ENCODE results near the gene PRTFDC1.

The PRTFDC1 gene

GRCh38 chr10:24914148-24914547 lies 38.3 kb downstream of the PRTFDC1 start:
- no peak overlapping the region for H3K9ac ChIP-seq (ENCODE audit: low read length)
- H3K27me3 ChIP-seq (ENCODE audit: control insufficient read depth in 1 of 2, insufficient read depth in 2 of 2, low read length in 2 of 2): no peaks in the 10 kb centered on the region
- no peak overlapping the region for H3K27ac ChIP-seq (ENCODE audit: low read depth, low read length)
- no peaks in the 10 kb centered on the region for H3K4me1 ChIP-seq (ENCODE audit: insufficient read depth, low read length)
- H3K4me3 ChIP-seq (ENCODE audit: low read depth in 1 of 2, low read length in 2 of 2): no peak overlapping the region
- no peaks in the 10 kb centered on the region for H3K36me3 ChIP-seq (ENCODE audit: insufficient read depth, low read length)
- no peaks in the 10 kb centered on the region for H3K9me3 ChIP-seq (ENCODE audit: low read length)

GRCh38 chr10:24912215-24912614 lies 40.2 kb downstream of the PRTFDC1 start:
- no peaks in the 10 kb centered on the region for H3K27me3 ChIP-seq (ENCODE audit: control insufficient read depth in 1 of 2, insufficient read depth in 2 of 2, low read length in 2 of 2)
- no peak overlapping the region for H3K4me3 ChIP-seq (ENCODE audit: low read depth in 1 of 2, low read length in 2 of 2)
- no peak overlapping the region for H3K9ac ChIP-seq (ENCODE audit: low read length)
- H3K4me1 ChIP-seq (ENCODE audit: insufficient read depth, low read length): no peaks in the 10 kb centered on the region
- H3K9me3 ChIP-seq (ENCODE audit: low read length): no peaks in the 10 kb centered on the region
- no peak overlapping the region for H3K27ac ChIP-seq (ENCODE audit: low read depth, low read length)
- no peaks in the 10 kb centered on the region for H3K36me3 ChIP-seq (ENCODE audit: insufficient read depth, low read length)

- no peaks in the 10 kb centered on the region for H3K27me3 ChIP-seq (ENCODE audit: control insufficient read depth in 1 of 2, insufficient read depth in 2 of 2, low read length in 2 of 2)
- no peak overlapping the region for H3K27ac ChIP-seq (ENCODE audit: low read depth, low read length)
- H3K4me3 ChIP-seq (ENCODE audit: low read depth in 1 of 2, low read length in 2 of 2): no peak overlapping the region
- H3K9me3 ChIP-seq (ENCODE audit: low read length): no peaks in the 10 kb centered on the region
- no peaks in the 10 kb centered on the region for H3K4me1 ChIP-seq (ENCODE audit: insufficient read depth, low read length)
- H3K9ac ChIP-seq (ENCODE audit: low read length): no peak overlapping the region
- no peaks in the 10 kb centered on the region for H3K36me3 ChIP-seq (ENCODE audit: insufficient read depth, low read length)
Measured at GRCh38 chr10:24911029-24911428, 41.4 kb downstream of the PRTFDC1 start.

- Histone ChIP-seq H3K36me3 (ENCODE audit: insufficient read depth, low read length) (no peaks in the 10 kb centered on the region), H3K4me1 (ENCODE audit: insufficient read depth, low read length) (no peaks in the 10 kb centered on the region), H3K4me3 (ENCODE audit: low read depth in 1 of 2, low read length in 2 of 2) (no peak overlapping the region), H3K9me3 (ENCODE audit: low read length) (no peaks in the 10 kb centered on the region), H3K27ac (ENCODE audit: low read depth, low read length) (no peak overlapping the region), H3K9ac (ENCODE audit: low read length) (no peak overlapping the region), H3K27me3 (ENCODE audit: control insufficient read depth in 1 of 2, insufficient read depth in 2 of 2, low read length in 2 of 2) (no peaks in the 10 kb centered on the region)
Measured at GRCh38 chr10:24910574-24910973, 41.8 kb downstream of the PRTFDC1 start.

- Histone ChIP-seq H3K9ac (ENCODE audit: low read length) (no peak overlapping the region), H3K4me1 (ENCODE audit: insufficient read depth, low read length) (no peaks in the 10 kb centered on the region), H3K36me3 (ENCODE audit: insufficient read depth, low read length) (no peaks in the 10 kb centered on the region), H3K4me3 (ENCODE audit: low read depth in 1 of 2, low read length in 2 of 2) (no peak overlapping the region), H3K27me3 (ENCODE audit: control insufficient read depth in 1 of 2, insufficient read depth in 2 of 2, low read length in 2 of 2) (no peaks in the 10 kb centered on the region), H3K27ac (ENCODE audit: low read depth, low read length) (no peak overlapping the region), H3K9me3 (ENCODE audit: low read length) (no peaks in the 10 kb centered on the region)
Measured at GRCh38 chr10:24908793-24909423, 43.5 kb downstream of the PRTFDC1 start.

GRCh38 chr10:24907956-24908355 lies 44.5 kb downstream of the PRTFDC1 start:
- Histone ChIP-seq H3K27ac (ENCODE audit: low read depth, low read length) (no peak overlapping the region), H3K9me3 (ENCODE audit: low read length) (no peaks in the 10 kb centered on the region), H3K27me3 (ENCODE audit: control insufficient read depth in 1 of 2, insufficient read depth in 2 of 2, low read length in 2 of 2) (no peaks in the 10 kb centered on the region), H3K4me1 (ENCODE audit: insufficient read depth, low read length) (no peaks in the 10 kb centered on the region), H3K4me3 (ENCODE audit: low read depth in 1 of 2, low read length in 2 of 2) (no peak overlapping the region), H3K36me3 (ENCODE audit: insufficient read depth, low read length) (no peaks in the 10 kb centered on the region), H3K9ac (ENCODE audit: low read length) (no peak overlapping the region)

- Histone ChIP-seq H3K4me1 (ENCODE audit: insufficient read depth, low read length) (peaks cover 10% of the 10 kb centered on the region), H3K4me3 (ENCODE audit: low read depth in 1 of 2, low read length in 2 of 2) (no peak overlapping the region), H3K36me3 (ENCODE audit: insufficient read depth, low read length) (no peaks in the 10 kb centered on the region), H3K9me3 (ENCODE audit: low read length) (no peaks in the 10 kb centered on the region), H3K27me3 (ENCODE audit: control insufficient read depth in 1 of 2, insufficient read depth in 2 of 2, low read length in 2 of 2) (no peaks in the 10 kb centered on the region), H3K27ac (ENCODE audit: low read depth, low read length) (no peak overlapping the region), H3K9ac (ENCODE audit: low read length) (no peak overlapping the region)
Measured at GRCh38 chr10:24906372-24906771, 46.0 kb downstream of the PRTFDC1 start.

GRCh38 chr10:24904824-24905223 lies 47.6 kb downstream of the PRTFDC1 start:
- Histone ChIP-seq H3K9me3 (ENCODE audit: low read length) (no peaks in the 10 kb centered on the region), H3K4me1 (ENCODE audit: insufficient read depth, low read length) (peaks cover 17% of the 10 kb centered on the region), H3K9ac (ENCODE audit: low read length) (no peak overlapping the region), H3K27ac (ENCODE audit: low read depth, low read length) (no peak overlapping the region), H3K4me3 (ENCODE audit: low read depth in 1 of 2, low read length in 2 of 2) (no peak overlapping the region), H3K36me3 (ENCODE audit: insufficient read depth, low read length) (no peaks in the 10 kb centered on the region), H3K27me3 (ENCODE audit: control insufficient read depth in 1 of 2, insufficient read depth in 2 of 2, low read length in 2 of 2) (no peaks in the 10 kb centered on the region)

- Histone ChIP-seq H3K27me3 (ENCODE audit: control insufficient read depth in 1 of 2, insufficient read depth in 2 of 2, low read length in 2 of 2) (no peaks in the 10 kb centered on the region), H3K27ac (ENCODE audit: low read depth, low read length) (no peak overlapping the region), H3K4me3 (ENCODE audit: low read depth in 1 of 2, low read length in 2 of 2) (no peak overlapping the region), H3K4me1 (ENCODE audit: insufficient read depth, low read length) (peaks cover 17% of the 10 kb centered on the region), H3K36me3 (ENCODE audit: insufficient read depth, low read length) (no peaks in the 10 kb centered on the region), H3K9ac (ENCODE audit: low read length) (no peak overlapping the region), H3K9me3 (ENCODE audit: low read length) (no peaks in the 10 kb centered on the region)
Measured at GRCh38 chr10:24902400-24902728, 50.0 kb downstream of the PRTFDC1 start.

- Histone ChIP-seq H3K9ac (ENCODE audit: low read length) (no peak overlapping the region), H3K36me3 (ENCODE audit: insufficient read depth, low read length) (no peaks in the 10 kb centered on the region), H3K4me3 (ENCODE audit: low read depth in 1 of 2, low read length in 2 of 2) (no peak overlapping the region), H3K4me1 (ENCODE audit: insufficient read depth, low read length) (peaks cover 17% of the 10 kb centered on the region), H3K27me3 (ENCODE audit: control insufficient read depth in 1 of 2, insufficient read depth in 2 of 2, low read length in 2 of 2) (no peaks in the 10 kb centered on the region), H3K27ac (ENCODE audit: low read depth, low read length) (peak overlapping the region; percentile 19), H3K9me3 (ENCODE audit: low read length) (no peaks in the 10 kb centered on the region)
Measured at GRCh38 chr10:24901686-24902399, 50.6 kb downstream of the PRTFDC1 start.

- H3K9ac ChIP-seq (ENCODE audit: low read length): no peak overlapping the region
- H3K9me3 ChIP-seq (ENCODE audit: low read length): no peaks in the 10 kb centered on the region
- no peaks in the 10 kb centered on the region for H3K36me3 ChIP-seq (ENCODE audit: insufficient read depth, low read length)
- peaks cover 17% of the 10 kb centered on the region for H3K4me1 ChIP-seq (ENCODE audit: insufficient read depth, low read length)
- H3K4me3 ChIP-seq (ENCODE audit: low read depth in 1 of 2, low read length in 2 of 2): no peak overlapping the region
- no peaks in the 10 kb centered on the region for H3K27me3 ChIP-seq (ENCODE audit: control insufficient read depth in 1 of 2, insufficient read depth in 2 of 2, low read length in 2 of 2)
- peak overlapping the region; percentile 19 for H3K27ac ChIP-seq (ENCODE audit: low read depth, low read length)
Measured at GRCh38 chr10:24900888-24901685, 51.3 kb downstream of the PRTFDC1 start.

All from muscle layer of colon (tissue), 2 donors.